Forelimb muscle (tissue), 1 donor: ENCODE data around the gene CD300H. TPM values are rescaled to one million over a fixed set of nuclear protein-coding genes. Genes with fewer than 3 reads are reported as not detected.
"Not testable (repeated sequence)": the region's sequence is repeated elsewhere in the genome, so short reads cannot be mapped to it uniquely, and the experiment has no call there.

Experiments
- DNase-seq: peaks from one replicate; pipeline ENCODE4 v3.0.0-alpha.2; 2013; ENCODE audit warnings: low read depth
- polyA plus RNA-seq: library from polyadenylated mRNA; unstranded; fragments of 120-200 nt; gene quantifications from one replicate; pipeline ENCODE4 v1.2.1, GENCODE V29; 2013; ENCODE audit not compliant: insufficient read length

Gene CD300H
- polyA plus RNA-seq, 1 donor = not detected

DNA sequence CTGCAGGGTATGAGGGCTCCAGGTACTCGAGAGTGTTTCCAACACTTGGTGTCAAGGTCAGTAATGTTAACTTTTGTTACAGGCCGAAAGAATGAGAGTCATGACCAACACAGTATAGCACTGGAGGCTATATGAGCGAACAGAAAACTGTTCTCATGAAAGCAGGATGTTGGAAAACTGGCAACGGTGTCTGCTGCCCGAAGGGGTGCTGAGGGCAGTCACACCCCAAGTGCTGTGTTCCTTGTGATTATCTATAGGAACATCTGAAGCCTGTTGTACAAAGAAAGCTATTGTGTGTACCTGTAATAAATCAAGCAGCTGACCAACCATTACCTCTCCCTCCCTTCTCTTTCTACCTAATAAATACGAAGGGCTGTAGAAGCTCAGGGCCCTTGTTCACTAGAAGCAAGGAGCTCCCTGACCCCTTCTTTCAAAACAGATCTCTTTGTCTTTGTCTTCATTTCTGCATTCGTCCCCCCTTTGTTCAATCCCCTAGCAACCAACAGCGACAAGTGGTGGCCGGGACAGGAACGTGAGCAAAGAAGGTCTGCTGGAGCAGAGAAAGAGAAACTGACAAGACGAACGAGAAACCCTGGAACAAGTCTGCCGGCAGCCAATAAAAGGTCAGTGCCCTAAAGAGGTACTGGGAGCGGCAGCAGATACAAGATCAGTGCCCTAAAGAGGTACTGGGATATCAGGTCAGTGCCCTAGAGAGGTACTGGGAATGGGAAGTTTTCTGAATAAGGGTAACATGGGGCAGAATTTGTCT, 17.2 kb upstream of the CD300H start:
- DNase-seq = no peak

- no peak for DNase-seq
Measured at GRCh38 chr17:74582633-74583032, 15.3 kb upstream of the CD300H start.

- no peak for DNase-seq
Measured at GRCh38 chr17:74579900-74580299, 12.6 kb upstream of the CD300H start.

DNA sequence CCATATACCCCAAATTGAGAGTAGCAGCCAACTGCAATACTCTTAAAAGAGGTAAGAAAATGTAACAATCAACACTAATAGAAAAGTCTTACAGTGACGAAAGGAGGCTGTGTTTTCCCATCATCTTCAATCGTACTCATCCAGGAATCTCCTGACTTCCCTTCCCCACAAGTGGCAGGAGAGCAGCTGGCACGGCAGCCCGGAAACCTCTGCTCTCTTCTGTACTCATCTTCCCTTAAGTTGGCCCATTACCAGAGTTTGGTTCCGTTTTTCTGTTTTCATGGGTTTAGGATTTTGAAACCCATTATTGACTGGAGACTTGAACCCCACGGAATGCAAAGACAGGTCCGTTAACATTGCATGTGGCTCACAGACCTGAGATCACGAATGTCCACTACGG, 11.7 kb upstream of the CD300H start:
- DNase-seq = no peak

DNA sequence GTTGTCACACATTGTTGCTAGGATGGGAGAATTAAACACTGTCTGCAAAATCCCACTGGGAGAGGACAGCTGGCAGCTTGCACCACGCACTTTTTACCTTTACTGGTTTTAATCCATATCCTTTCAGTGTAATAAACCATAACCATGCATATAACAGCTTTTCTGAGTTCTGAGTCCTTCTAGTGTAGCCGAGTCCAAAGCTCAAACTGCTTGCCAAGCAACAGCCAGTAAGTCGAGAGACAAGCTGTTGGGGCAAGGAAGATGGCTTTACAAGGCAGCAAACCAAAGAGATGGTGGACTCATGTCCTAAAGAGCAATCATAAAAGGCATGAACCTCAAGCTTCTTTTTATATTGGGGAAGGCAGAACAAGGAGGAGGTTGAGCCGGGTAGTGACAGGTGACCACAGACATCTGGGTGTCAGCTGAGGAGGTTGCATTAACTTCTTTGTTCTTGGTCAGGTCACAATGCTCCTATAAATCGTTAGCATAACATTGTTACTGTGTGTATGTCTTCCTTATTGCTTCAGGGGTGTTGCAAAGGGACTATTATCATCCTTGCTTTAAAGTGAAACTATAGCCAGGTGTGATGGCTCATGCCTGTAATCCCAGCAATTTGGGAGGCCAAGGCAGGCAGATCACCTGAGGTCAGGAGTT, 7.3 kb upstream of the CD300H start:
- no peak for DNase-seq

- DNase-seq = not testable (repeated sequence)
Measured at GRCh38 chr17:74573635-74574034, 6.3 kb upstream of the CD300H start.

DNA sequence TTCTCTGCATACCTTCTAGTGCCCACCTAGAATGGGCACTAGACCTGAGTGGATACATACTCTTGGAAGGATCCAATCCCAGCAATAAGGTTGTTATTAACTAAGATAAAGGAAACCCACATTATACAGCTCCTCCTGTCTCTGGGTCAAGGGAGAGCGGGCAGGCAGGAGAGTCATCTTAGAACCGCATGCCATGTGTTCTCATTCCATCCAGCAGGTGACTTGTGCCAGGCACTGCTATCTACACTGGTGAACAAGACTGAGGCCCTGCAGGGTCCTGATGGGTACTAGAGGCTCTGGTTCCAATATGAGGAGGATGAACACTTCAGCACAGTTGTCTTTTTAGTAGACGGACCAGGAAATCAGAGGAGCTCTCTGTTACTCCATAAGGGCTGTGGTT, 5.9 kb upstream of the CD300H start:
- DNase-seq = no peak

DNA sequence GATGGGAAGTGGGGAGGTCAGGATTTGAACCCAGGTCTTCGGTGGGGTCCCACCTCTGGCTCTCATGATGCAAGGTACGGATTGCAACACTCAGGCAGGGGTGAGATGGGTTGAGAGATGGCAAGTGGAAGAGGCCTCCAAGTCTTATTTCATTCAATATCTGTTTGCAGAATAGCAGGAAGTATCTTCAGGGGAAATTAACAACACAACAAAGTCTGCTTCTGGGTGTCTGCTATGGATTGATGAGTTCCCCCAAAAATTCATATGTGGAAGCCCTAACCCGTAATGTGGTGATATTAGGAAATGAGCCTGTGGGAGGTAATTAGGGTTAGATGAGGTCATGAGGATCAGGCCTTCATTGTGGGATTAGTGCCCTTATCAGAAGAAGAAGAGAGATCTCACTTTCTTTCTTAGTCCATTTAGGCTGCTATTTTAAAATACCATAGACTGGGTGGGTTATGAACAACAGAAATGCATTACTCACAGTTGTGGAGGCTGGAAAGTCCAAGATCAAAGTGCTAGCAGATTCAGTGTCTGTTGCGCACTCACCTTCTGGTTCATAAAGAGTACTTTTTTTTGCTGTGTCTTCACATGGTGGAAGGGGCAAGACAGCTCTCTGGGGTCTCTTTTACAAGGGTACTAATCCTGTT, 4.4 kb upstream of the CD300H start:
- no peak for DNase-seq

DNA sequence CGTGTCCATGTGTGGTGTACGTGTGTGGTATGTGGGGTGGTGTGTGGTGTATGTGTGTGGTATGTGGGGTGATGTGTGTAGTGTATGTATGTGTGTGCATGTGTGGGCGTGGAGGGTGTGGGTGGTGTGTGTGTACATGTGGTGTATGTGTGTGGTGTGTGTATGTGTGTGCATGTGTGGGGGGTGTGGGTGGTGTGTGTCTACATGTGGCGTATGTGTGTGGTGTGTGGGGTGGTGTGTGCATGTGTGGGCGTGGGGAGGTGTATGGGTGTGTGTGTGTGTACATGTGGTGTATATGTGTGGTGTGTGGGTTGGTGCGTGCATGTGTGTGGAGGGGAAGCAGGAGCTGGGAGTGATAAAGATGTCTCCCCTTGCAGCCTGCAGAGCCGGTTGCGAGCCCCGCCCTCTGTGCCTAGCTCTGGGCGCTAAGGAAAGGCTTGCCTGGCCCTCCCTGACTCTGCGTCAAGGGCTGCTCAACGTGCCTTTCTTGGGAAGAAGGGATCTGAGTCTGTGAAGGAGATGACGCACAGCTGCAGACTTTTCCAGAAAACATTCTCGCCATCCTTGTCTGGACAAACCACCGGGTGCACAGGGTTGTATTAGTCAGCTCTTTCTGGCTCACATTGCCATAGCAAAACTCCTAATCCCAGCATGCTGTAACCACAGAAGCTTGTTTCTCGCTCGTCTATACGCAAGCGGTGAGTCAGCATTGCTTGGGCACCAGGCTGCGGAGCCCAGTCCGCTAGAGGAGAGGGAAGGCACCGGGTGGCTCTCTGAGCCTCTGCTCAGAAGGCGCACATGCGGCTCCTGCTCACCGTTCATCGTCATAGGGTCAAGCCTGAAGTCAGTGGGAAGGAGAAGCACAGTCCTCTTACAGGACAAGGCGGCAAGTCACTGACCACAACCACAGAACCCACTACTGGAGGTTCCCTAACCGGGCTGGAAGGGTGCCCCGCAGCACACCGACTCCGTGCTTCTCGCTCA, 2.0 kb upstream of the CD300H start:
- no peak for DNase-seq

DNA sequence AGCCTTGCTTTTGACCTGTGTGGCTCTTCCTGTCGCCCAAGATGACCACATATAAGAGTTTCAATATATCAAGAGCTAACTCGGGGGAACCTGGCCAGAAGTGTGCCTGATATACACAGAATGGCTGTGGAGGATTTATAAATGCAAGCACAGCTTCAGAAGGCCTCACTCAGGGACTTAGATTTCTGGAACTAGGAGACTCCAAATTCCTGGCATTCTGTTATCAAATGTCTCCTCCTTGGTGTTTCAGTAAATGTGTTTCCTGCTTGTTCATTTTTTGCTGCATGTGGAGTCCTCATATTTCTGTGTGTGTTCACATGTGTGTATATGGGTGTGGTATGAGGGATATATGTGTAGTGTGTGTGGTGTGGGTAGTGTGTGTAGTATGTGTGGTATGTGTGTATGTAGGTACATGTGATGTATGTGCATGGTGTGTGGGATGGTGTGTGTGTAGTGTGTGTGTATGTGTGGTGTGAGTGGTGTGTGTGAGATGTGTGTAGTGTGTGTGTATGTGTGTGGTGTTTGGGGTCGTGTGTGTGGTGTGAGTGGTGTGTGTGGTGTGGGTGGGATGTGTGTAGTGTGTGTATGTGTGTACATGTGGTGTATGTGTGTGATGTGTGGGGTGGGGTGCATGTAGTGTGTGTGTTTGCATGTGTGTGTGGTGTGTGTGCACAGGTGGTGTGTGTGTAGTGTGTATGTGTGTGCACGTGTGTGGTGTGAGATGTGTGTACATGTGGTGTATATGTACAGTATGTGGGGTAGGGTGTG, 981 bp upstream of the CD300H start:
- no peak for DNase-seq

DNA sequence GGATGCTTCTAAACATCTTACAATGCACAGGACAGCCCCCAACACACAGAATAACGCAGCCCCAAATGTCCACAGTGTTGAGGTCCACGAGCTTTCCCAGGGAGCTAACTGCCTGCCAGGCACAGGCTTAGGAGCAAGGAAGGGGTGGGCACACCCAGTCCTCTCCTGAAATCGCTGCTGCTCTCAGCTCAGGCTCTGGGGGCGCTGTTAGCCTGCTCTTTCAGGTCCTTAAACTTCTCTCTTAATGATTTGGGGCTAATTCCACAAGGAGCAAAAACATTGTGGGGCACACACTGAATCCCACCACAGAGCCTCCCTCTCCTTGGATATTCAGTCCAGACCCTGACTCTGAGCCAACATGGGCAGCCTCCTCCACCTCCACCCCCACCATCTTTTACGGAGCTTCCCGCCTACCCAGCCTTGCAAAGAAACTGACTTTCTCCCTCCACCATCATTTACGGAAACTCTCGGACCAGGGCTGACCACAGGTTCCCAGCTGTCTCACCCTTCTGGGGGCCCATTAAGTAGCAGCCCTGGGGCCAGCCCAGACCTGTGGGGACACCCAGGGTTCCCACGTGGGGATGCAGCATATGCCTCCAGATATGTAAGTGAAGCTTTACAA, 1.1 kb downstream of the CD300H start:
- DNase-seq = no peak

GRCh38 chr17:74565126-74565525, 2.2 kb downstream of the CD300H start:
- DNase-seq = no peak

- no peak for DNase-seq
Measured at GRCh38 chr17:74563358-74563757, 4.0 kb downstream of the CD300H start.

- DNase-seq = no peak
Measured at GRCh38 chr17:74561586-74561985, 5.7 kb downstream of the CD300H start.

DNA sequence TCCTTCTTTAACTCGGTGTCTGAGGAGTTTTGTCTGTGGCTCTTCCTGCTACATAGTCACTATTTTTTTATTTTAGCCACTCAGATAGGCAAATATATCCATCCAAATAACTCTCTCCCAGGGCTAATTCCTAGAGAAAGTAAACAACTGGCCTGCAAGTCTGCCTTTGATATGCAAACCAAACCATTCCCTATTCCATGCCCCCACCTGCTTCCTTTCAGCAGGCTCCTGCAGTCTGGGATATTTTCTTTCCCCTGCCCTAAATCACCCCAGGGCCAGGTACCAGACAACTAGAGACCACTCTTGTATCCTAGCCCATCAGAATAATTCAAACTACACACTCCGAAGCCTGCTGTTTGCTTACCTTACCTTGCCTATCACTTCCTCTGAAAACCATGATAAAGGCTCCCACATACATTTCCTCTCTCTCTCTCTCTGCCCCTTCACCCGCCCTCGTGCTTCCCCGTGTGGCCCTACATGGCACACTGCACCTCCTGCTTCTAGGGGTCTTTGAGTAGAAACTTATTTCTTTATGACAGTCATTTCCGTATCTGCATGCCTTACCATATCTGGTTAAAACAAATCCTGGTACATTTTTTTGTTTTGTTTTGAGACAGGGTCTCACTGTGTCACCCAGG, 8.3 kb downstream of the CD300H start:
- no peak for DNase-seq

DNA sequence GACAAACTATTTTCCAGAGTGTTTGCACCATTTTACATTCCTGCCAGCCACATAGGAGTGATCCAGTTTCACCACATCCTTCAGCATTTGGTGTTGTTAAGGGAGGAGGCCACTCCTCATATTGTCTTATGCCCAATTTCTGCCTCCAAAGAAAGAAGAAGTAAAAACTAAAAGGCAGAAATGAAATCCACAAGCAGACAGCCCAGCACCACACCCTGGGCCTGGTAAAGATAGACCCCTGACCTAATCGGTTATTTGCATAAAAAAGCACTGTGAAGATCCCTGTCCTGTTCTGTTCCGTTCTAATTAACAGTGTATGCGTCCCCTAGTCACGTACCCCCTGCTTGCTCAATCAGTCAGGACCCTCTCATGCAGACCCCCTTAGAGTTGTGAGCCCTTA, 8.9 kb downstream of the CD300H start:
- DNase-seq = not testable (repeated sequence)

GRCh38 chr17:74555427-74555940, 11.8 kb downstream of the CD300H start:
- DNase-seq = no peak

DNA sequence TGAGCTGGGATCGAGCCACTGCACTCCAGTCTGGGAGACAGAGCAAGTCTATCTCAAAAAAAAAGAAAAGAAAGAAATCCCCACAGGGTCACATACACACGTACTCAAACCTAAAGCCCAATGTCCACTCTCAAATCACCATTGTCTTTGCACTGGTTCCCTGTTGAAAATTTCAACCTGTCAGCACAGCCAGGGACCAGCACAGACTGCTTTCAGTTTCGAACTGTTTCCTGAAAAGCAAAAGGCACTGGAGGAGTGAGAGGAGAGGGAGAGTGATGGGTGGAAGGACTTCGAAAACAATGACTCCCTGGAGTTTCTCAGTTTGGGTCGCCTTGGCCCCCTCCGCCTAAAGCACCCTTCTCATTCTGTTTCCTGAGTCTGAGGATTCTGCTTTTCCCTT, 12.4 kb downstream of the CD300H start:
- DNase-seq = no peak

DNA sequence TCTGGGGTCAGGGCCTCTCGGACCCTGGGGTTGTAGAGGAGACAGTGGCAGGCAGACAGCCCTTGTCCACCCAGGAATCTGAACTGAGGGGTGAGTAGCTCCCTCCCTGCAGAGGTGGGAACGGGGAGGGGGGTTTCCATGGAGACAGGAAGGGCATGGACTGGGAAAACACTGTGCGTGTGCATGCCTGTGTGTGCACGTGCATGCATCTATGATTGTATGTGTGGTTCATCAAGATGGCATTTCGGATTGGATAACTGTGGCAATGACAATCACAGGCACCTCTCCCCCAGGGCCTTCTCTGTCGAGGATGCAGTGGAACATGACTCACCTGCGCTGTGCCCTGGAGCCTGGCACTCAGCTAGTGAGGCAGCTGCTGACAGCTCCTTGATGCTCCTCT, 15.3 kb downstream of the CD300H start:
- DNase-seq = no peak

- no peak for DNase-seq
Measured at GRCh38 chr17:74550602-74551001, 16.7 kb downstream of the CD300H start.
